ENCODE results near the gene RNF151.
"Not testable (repeated sequence)": the region's sequence is repeated elsewhere in the genome, so short reads cannot be mapped to it uniquely, and the experiment has no call there.

The RNF151 gene

GRCh38 chr16:1961651-1962067 is 5.0 kb upstream of the RNF151 start:
- Histone ChIP-seq H3K27ac (no peak overlapping the region), H3K4me3 (no peak overlapping the region)
- no peak for TF ChIP-seq CTCF (IDR thresholded peaks at IDR 0.05)
- DNase-seq (ENCODE audit: low spot score): no peak

- not testable (repeated sequence) for DNase-seq (ENCODE audit: low spot score); H3K27ac ChIP-seq
- H3K4me3 ChIP-seq: peak overlapping the region; percentile 99
Measured at GRCh38 chr16:1962161-1963153, 4.2 kb upstream of the RNF151 start.

GRCh38 chr16:1963806-1964505 is 2.7 kb upstream of the RNF151 start:
- Histone ChIP-seq H3K27ac (peak overlapping the region; percentile 96 to 98), H3K4me3 (peak overlapping the region; percentile 99)
- no peak for TF ChIP-seq CTCF (IDR thresholded peaks at IDR 0.05)
- DNase-seq (ENCODE audit: low spot score): no peak

- no peak for TF ChIP-seq CTCF (IDR thresholded peaks at IDR 0.05)
- H3K27ac ChIP-seq: peak within 1 kb of the TSS; percentile 96 to 98
- H3K4me3 ChIP-seq: peak within 1 kb of the TSS; percentile 99
- peak; percentile 99 for DNase-seq (ENCODE audit: low spot score)
Measured at GRCh38 chr16:1964506-1965395, 1.9 kb upstream of the RNF151 start, which contains the start of gene RPS2. Gene RPS2, minus strand, starts transcription at chr16:1964826. Its CDS starts 201 bp downstream, at chr16:1964625.

GRCh38 chr16:1965396-1966001 is 1.2 kb upstream of the RNF151 start:
- TF ChIP-seq CTCF (IDR thresholded peaks at IDR 0.05): no peak
- H3K27ac ChIP-seq: peak overlapping the region; percentile 96 to 98
- H3K4me3 ChIP-seq: peak overlapping the region; percentile 99
- no peak for DNase-seq (ENCODE audit: low spot score)

- DNase-seq (ENCODE audit: low spot score): no peak
- TF ChIP-seq CTCF (IDR thresholded peaks at IDR 0.05): no peak
- Histone ChIP-seq H3K4me3 (no peak overlapping the region), H3K27ac (no peak overlapping the region)
Measured at GRCh38 chr16:1968146-1968953, 1.7 kb downstream of the RNF151 start.

Measured in coronary artery (tissue), 2 donors.